HFFc6 (cell line): ENCODE measurements around the gene EXOC4. TPM values are rescaled to one million over a fixed set of nuclear protein-coding genes. Genes with fewer than 3 reads are reported as not detected.
"Not testable (repeated sequence)": the region's sequence is repeated elsewhere in the genome, so short reads cannot be mapped to it uniquely, and the experiment has no call there.

Experiments used
- DNase-seq: peaks from one replicate; pipeline ENCODE4 v3.0.0-alpha.2; 2018
- H3K27ac Mint-ChIP-seq: 2 replicates; pipeline ENCODE4 v1.8.0; 2020; ENCODE audit warnings: mild to moderate bottlenecking, mixed read lengths
- H3K27me3 Mint-ChIP-seq: 2 replicates; pipeline ENCODE4 v1.8.0; 2021; ENCODE audit warnings: mild to moderate bottlenecking, moderate library complexity, mixed read lengths; ENCODE audit not compliant: insufficient read depth
- H3K36me3 Mint-ChIP-seq: 2 replicates; pipeline ENCODE4 v1.8.0; 2021; ENCODE audit warnings: low read depth, mixed read lengths
- H3K4me1 Mint-ChIP-seq: 2 replicates; pipeline ENCODE4 v1.8.0; 2020; ENCODE audit warnings: low read depth, mixed read lengths
- H3K4me3 Mint-ChIP-seq: 2 replicates; pipeline ENCODE4 v1.8.0; 2020; ENCODE audit warnings: mild to moderate bottlenecking, moderate library complexity, mixed read lengths
- H3K9me3 Mint-ChIP-seq: 2 replicates; pipeline ENCODE4 v1.8.0; 2020; ENCODE audit warnings: mild to moderate bottlenecking, mixed read lengths
- CTCF ChIP-seq: fragments of 200-600 bp; sonication (generic); IDR thresholded peaks from 2 replicates; pipeline ENCODE4 v1.5.0; 2021; ENCODE audit warnings: antibody characterized with exemption, mild to moderate bottlenecking
- total RNA-seq, 6 experiments: library from RNA; stranded (reverse); fragmentation: NEBNext Ultra II Directional; extraction: Animal tissue kit (Norgen Biotek cat#: 25700); gene quantifications; 2 replicates in 1 of 6; 3 replicates in 5 of 6; pipeline ENCODE4 v1.2.3, GENCODE V29; 2021

EXOC4 gene
- total RNA-seq, 6 experiments from 2014 or later: 57.6 to 67.6 (median 61.4) TPM

DNA sequence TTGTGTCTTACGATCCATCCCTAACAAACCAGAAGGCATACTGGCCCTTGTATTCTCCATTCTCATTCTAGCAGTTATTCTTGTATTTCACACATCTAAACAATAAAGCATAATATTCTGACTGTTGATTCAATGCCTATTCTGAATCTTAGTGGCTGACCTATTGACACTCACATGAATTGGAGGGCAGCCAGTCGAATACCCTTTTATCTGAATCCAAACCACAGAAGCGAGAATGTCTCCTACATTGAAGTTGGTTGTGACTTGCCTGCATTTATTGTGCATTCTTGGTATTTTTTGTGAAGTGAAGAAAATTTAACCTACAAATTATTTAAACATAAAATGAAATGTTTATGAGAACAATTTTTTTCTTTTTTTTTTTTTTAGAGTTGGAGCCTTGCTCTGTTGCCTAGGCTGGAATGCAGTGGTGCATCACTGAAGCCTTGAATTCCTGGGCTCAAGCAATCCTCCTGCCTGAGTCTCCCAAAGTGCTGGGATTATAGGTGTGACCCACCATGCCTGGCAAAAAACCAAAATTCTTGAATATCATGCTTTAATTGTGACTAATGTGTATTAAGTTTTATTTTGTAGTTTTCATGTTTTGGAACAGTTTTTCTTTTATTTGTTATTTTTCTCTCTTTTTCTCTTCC lies 22.7 kb downstream of the EXOC4 start:
- no peak; the same call in 1 of the 2 replicates for TF ChIP-seq CTCF
- Mint-ChIP-seq H3K27me3 (no peaks in the 10 kb centered on the region), H3K4me3 (no peak overlapping the region), H3K36me3 (peaks cover 39% of the 10 kb centered on the region), H3K9me3 (no peaks in the 10 kb centered on the region), H3K4me1 (peaks cover 13% of the 10 kb centered on the region), H3K27ac (no peak overlapping the region)
- peak; percentile 31 for DNase-seq

- Mint-ChIP-seq H3K4me1 (peaks cover 13% of the 10 kb centered on the region), H3K36me3 (peaks cover 39% of the 10 kb centered on the region)
- not testable (repeated sequence) for H3K4me3 Mint-ChIP-seq, DNase-seq, H3K9me3 Mint-ChIP-seq, H3K27me3 Mint-ChIP-seq, H3K27ac Mint-ChIP-seq
These were observed 26.1 kb downstream of the EXOC4 start for GRCh38 chr7:133278975-133279374.

GRCh38 chr7:133282094-133282493 lies 29.2 kb downstream of the EXOC4 start:
- no peak for TF ChIP-seq CTCF
- DNase-seq: no peak
- Mint-ChIP-seq H3K27me3 (no peaks in the 10 kb centered on the region), H3K4me3 (no peak overlapping the region), H3K4me1 (peaks cover 13% of the 10 kb centered on the region), H3K9me3 (no peaks in the 10 kb centered on the region), H3K27ac (no peak overlapping the region), H3K36me3 (peaks cover 22% of the 10 kb centered on the region)

GRCh38 chr7:133284092-133284491 lies 31.2 kb downstream of the EXOC4 start:
- H3K36me3 Mint-ChIP-seq: peaks cover 6% of the 10 kb centered on the region; the same call in 1 of the 2 replicates
- no peak for TF ChIP-seq CTCF
- H3K4me1 Mint-ChIP-seq: peaks cover 13% of the 10 kb centered on the region
- H3K4me3 Mint-ChIP-seq: no peak overlapping the region
- DNase-seq: no peak
- H3K27ac Mint-ChIP-seq: no peak overlapping the region
- H3K27me3 Mint-ChIP-seq: no peaks in the 10 kb centered on the region
- no peaks in the 10 kb centered on the region for H3K9me3 Mint-ChIP-seq

- no peak for DNase-seq
- H3K27ac Mint-ChIP-seq: no peak overlapping the region
- no peak overlapping the region for H3K4me3 Mint-ChIP-seq
- TF ChIP-seq CTCF: no peak
- peaks cover 9% of the 10 kb centered on the region for H3K36me3 Mint-ChIP-seq
- peaks cover 36% of the 10 kb centered on the region for H3K4me1 Mint-ChIP-seq
- H3K9me3 Mint-ChIP-seq: no peaks in the 10 kb centered on the region
- H3K27me3 Mint-ChIP-seq: no peaks in the 10 kb centered on the region
These were observed 36.1 kb downstream of the EXOC4 start for GRCh38 chr7:133288970-133289369.

GRCh38 chr7:133290041-133290440 lies 37.2 kb downstream of the EXOC4 start:
- DNase-seq: peak; percentile 18
- Mint-ChIP-seq H3K27ac (0 out of 2 replicates have a peak overlapping the region, but pooled peaks have one; percentile 22), H3K36me3 (peaks cover 9% of the 10 kb centered on the region)

More at GRCh38 chr7:133290041-133290440, 37.2 kb downstream of the EXOC4 start:
- Mint-ChIP-seq H3K9me3 (no peaks in the 10 kb centered on the region), H3K27me3 (no peaks in the 10 kb centered on the region), H3K4me3 (no peak overlapping the region), H3K4me1 (peaks cover 36% of the 10 kb centered on the region)
- no peak for TF ChIP-seq CTCF
